HG03097 (cell line): Measurements from ENCODE around the gene TSEN15.

ENCODE experiments used
- ATAC-seq: cut with Tn5 transposase; IDR thresholded peaks from one replicate; pipeline ENCODE4 v1.9.1; 2021; ENCODE audit not compliant: unreplicated experiment, low FRiP score

The TSEN15 gene

DNA sequence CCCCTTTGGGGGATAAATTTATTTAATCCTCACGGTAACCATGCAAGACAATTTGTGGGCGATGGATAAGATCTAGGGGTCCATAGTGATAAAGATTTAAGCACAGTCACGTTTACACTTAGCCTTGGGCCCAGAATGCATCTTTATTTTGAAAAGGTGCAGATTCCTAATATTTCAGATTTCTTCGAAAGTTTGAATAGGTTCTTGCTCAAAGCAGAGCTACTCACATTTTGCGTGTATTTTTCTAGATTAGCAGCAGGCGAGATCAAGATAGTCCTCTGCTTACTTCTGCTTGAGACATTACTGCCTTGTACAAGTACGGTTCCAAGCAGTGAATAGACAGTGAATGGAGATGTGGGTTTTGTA is 647 bp downstream of the TSEN15 start:
- no peak for ATAC-seq

DNA sequence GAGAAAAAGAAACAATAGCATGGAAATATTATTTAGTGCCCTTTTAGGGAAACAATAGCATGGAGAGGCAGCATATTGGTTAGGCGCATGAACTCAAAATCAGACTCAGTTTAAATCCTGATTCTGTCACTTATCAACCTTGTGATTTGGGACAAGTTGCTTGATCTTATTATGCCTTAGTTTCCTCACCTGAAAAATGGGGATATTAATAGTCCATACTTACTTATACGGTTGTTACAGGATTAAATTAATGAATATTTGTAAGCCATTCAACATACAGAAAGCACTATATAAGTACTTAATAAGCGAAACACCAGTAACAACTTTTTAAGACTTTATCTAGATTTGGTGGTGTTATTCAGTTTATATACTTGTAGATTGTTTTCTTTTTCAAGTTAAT is 1.2 kb downstream of the TSEN15 start:
- ATAC-seq: no peak

DNA sequence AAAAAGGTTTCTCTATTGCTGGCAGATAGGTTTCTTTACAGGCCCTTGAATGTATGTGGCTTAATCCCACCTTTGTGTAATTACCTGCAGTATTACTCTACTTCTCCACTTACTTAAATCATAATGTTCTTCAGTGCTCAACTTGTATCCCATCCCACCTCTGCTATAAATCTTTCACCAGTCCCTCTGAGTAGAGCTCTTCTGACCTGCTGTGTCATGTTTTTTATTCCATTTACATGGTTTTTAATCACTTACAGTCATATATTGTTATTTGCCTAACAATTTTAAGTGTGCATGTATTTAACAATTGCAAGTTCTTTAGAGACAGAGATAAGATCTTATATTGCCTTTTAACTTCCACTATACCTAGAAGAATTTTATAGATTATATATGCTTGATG is 2.4 kb downstream of the TSEN15 start:
- no peak for ATAC-seq

DNA sequence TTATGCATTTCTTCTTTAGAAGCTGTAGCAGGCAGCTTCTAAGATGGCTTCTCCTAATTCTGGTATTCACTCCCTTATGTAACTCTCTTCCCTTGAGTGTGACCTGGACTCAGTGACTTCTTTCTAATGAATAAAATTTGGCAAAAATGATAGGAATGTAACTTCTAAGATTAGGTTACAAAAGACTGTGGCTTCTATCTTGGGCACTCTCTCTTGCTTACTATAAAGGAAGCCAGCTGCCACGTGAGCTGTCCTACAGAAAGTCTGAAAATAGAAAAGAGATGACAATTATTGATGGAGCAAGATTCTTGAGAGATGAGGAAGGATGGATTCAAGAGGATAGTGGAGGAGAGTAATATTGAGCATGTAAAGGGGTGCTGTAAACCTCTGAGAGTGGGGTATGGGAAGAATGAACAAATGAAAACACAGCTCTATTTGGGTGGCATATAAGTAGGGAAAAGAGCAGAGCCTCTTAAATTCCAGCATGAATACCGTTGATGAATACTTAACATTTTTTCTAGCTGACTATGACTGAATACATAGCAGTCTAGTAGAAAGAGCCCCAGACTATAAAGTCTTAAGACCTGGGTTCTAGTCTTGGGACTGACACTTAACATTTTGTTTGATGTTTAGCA is 5.5 kb downstream of the TSEN15 start:
- no peak for ATAC-seq

DNA sequence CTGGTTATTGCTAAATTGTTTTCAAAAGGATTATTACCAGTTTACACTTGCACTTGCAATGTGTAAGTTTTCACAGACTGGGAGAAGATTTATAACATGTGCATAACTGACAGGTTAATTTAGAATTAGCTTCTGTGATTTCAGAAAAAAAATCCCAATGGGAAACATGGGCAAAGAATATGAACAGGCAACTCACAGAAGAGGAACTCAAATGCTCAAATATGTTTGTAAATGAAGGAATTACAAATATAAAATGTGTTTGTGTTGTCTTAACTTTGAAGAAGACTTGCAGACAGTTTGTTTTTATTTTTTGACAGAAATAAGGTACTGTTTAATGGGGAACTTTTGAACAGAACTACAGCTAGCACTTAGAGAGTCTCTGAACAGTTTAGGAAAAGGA is 8.4 kb downstream of the TSEN15 start:
- ATAC-seq: no peak

DNA sequence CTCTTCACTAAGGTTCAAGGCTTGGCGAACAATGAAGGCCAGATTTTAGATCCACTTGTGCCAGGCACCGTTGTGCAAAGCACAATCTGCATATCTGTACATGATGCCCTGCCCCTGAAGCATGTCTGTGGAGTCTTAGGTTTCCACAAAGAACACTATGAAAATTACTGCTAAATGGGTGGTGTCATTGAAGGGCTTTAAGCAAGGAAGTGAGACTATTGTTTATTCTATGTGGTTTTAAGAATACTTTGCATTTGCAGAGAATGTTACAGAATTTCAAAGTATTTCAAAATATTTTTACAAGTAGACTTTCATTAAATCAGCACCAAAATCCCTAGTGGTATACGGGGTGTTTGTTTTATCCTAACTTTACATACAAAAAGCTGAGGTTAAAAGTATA is 8.8 kb downstream of the TSEN15 start:
- no peak for ATAC-seq

DNA sequence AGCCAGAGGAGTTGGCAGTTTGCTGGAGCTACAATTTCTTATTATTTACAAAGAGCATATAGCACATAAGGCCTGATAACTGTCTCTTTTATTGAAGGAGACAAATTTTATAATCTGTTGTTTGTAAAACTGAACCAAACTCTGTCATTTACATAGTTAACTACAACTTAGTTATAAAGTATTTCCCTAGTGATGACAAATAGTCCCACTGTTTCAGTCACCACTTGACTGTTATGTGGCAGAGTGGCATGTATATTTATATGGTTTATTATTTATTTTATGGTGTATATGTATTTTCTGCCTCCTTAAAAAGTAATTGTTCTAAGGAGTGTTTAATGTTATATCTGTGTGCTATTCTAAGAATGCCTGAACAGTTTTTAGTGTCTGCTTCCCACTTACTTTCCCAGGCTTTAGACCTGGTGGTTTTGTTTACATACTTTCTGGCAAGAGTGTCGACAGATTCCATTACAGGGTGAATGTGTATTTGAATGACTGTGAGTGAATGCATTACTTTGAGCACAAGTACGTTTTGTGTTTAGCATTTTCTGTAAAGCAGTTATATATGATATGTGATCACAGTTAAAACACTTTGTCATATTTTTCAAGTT is 10.0 kb downstream of the TSEN15 start:
- no peak for ATAC-seq

DNA sequence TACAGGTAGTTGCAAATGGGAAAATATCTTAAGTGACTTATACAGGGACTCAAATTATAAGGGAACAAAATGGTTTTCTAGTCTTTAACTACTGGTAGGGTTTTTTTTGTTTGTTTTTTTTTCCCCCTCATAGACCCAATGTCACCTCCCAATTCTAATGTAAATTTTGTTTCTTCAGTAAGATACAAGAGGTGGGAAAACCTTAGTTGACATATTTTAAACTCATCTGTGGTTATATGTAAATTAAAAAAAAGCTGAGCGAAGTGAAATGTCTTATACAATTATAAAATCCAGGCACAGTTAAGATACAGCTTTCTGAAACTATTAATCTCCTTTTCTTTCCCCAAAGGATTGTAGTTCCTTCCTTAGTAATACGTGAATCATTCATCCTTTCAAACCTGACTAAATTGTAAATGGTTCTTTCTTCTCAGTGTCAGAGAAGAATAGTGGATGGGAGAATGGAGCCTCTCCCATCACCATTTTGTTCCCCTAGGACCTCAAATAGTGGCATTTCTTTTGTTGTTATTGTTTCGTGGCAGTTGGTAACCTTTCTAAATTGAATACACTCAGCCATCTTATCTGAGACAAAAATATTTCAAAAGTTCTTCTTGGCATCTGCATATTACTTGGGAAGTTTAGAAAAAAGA is 11.2 kb downstream of the TSEN15 start:
- no peak for ATAC-seq

DNA sequence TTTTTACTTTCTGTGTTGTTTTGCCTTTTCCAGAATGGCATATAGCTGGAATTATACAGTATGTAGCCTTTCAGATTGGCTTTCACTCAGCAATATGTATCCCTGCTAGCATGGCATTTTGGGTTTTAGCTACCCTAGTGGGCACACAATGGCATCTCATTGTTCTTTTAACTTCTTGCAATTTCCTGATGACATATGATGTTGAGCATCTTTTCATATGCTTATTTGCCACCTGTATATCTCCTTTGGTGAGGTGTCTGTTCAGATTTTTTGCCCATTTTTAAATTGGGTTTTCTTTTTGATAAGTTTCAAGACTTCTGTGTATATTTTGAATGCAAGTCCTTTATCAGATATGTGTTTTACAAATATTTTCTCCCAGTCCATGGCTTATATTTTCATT is 14.0 kb downstream of the TSEN15 start:
- ATAC-seq: no peak

DNA sequence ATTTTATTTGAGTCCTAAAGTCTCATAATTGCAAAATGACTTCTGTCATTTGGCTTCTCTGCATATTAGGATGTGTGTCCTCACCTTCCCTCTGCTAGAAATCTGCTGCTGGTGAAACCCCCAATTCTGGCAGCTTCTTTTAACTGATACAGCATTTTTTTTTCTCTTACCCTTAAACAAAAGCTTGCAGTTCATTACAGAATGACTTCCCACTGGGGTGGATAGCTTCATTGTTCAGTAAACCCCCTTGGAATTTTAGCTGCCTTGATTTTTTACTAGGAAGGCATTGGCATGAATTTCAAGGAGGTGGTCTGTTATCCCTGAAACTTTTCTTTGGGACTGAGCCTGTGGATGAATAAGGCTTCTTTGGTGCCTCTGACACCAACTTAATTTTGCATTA is 16.8 kb downstream of the TSEN15 start:
- ATAC-seq: no peak

DNA sequence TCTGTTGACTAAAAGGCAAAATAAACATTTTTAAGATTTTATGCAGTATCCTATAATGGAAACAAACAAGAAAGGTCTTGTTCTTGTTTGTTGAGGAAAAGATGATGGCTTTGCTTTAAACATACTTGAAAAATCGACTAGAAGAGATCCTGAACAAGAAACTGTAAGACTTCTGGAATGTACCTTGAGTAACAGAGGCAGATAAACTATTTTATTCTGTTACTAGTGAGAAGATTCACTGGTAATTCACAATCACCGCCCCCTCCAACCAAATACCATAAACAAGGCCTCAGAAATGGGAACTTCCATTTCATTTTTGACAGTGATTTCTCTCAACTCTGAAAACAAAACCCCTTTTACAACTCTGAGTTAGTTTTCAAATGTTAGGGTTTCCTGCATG is 18.1 kb downstream of the TSEN15 start:
- ATAC-seq: no peak

DNA sequence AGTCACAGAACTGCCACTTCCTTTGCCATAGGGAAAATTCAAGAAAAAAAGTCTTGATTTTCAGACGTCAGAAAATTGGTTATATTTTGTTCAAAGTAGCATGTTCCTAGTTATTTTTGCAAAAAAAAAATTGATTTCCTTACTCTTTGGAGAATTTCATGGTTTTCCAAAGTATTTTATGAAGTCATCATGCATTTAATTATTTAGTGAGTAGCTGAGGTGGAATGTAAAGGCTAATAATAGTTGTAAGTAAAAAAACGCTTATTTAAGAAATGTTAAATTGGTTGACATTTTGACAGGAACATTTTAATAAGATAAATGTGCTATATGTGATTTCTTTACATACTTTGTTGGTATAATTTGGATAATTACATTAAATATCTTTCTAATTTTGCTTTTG is 20.8 kb downstream of the TSEN15 start:
- ATAC-seq: no peak

DNA sequence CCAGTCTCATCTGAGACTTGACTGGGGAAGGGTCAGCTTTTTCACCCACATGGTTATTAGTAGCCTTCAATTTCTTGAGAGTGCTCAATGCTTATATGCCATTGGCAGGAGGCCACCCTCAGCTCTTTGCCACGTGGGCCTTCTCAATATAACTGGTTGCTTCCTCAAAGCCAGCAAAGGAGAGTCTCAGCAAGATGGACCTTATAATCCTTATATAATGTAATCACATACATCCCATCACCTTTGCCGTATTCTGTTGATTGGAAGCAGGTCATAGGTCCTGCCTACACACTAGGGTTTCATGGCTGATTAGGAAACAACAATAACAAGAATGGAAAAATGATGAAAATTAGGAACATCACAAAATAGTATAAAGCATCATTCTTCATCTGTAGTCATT is 22.9 kb downstream of the TSEN15 start:
- no peak for ATAC-seq

DNA sequence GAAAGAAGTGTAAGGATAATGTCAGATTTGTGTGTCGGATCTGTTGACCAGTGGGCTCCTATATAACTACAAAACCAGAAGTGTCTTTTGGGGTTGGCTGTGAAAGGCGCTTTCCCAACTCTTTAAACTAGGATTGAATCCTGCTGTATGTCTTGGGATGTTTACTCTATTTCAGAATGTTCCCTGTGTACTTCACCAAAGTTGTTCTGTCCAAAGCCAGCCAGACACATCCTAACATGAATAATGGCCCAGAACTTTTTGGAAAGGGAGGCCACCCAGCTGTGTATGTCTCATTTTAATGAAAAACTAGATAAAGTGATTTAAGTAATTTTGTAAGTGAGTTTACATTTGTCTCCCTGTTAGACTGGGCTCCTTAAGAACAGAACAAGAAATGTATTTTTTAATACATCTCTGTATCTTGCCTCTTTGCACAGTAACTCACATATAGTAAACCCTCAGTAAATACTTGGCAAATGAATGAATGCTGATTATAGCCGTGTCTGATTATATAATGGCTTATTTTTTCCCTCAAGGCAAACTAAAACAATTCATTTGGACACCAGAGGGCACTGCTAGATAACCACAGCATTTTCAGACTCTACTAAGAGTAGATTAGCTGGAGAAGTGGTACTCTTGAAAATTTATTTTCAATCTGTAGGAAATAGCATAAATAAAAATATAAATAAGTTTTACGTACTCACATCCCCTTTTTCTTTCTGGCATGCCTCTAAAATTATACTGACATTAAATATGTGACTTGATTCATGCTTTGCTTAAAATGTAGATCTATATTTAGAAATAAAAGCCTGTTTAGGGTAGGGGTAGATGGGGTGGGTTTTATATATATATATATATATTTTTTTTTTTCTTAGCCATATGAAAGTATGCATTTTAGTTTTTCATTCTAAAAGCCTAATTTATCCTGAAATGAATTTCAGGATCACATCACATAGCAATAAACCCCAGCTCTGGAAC is 23.8 kb downstream of the TSEN15 start:
- ATAC-seq: no peak

DNA sequence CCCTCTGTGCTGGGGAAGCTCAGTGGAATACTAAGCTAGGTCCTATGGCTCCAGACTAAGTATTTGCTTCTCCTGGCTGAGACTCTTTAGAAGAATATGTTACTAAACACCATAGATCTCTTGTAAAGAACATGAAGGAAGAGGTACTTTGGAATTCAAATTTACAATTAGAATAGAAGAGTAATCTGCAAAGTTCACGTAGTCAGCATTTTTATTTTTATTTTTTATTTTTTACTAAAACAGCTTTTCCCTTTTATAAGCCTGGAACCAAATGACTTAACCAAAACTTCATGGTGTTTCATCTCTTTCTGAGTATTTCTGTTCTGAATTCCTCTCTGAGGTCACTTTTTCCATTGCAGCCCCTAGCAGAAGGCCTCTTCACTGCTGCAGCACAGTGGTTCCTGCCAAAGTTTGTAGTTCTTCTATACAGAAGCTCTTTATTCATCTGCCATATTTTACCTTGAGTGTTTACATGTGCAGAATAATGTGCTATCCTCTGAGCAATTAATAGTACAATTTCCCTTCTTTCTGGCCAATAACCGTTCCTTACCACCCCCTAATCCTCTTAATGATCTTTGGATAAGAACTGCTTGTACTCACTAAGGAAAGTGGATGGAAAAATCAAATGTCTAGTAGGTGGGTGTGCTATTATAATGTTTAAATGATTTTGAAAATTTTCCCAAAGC is 27.2 kb downstream of the TSEN15 start:
- no peak for ATAC-seq

DNA sequence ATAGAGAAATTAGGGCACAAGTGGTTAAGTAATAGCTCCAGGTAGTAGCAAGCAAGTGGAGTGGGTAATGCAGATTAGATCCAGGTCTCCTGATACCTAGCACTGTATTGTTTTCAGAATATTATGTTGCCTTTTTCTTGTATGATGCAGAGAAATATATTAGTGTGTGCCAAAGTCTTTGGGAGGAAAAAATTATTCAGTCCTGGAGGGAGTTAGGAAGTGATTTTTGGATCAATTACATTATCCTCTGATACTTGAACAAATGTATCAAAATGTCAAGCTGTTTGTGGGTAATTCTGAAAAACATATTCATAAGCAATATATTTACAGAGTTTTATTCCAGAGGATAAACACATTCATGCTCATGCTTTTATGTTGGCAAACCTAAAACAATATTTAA is 28.8 kb downstream of the TSEN15 start:
- ATAC-seq: no peak

DNA sequence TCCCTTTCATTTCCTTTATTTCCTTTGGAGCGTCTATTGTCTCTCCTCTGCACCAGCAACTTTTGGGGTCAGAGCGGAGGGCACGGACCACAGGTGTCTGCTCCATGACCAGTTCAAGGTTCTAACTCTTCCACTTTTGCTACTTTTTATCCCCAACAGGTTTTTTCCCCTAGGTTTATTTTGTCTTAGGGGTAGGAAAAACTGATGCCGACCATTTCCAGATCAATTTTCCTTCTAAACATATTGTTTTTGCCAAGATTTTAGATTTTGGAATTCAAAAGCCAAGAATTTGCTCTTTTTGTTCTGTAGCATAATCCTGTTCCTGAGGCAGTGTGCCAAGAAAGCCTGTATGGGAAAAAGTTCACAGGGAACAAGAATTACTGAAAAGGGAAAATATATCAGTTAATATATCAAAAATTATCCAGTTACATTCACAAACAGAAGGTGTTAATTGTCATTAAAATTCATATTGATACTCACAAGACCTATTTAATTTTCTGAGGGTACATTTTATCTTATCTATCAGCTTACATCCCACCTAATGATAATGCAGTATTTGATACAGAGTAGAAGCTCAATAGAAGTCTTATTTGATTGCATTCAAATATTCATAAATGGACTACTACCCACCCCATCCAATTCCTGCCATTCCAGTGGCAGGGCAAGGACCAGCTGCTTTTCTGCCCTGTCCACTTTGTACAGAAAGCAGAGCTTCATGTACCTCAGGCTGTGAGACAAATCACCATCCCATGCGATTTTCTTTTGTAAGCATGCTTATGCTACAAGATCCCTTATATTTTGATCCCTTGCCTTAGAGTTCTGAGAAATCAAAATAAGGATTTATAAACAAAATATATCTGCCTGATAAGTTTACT is 31.2 kb downstream of the TSEN15 start:
- ATAC-seq: no peak

DNA sequence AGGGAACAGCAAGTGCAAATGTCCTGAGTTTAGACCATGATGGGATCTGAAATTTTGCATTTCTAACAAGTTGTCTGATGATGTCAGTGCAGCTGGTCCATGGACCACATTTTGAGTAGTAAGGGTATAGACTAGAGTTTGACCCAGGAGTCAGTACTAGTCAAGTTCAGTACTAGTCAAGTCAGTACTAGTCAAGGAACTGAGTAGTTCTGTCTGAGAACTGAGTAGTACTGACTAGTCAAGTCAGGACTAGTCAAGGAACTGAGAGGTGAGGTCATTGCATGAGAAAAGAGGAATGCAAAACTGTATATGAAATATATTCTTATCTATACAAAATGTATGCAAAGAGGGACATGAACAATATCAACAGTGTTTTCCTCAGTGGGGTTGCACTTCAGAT is 34.1 kb downstream of the TSEN15 start:
- no peak for ATAC-seq

DNA sequence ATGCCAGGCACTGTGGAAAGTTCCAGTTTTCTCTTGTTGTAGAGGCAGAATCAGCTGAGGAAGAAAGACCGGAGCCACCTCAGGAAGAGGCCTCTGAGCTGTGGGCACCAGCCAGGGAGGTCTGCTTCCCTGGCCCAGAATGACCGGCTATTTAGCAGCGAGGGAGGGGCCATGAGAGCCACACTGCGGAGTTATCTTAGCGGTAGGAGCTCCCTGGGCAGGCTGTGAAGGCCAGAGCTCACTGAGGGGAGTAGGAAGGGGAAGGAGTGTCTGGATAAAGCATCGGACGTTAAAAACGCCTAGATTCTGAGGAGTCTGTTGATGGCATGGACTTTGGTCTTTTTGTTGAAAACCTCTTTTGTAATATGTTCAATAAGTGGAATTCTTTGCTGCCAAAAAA is 36.5 kb downstream of the TSEN15 start:
- ATAC-seq: no peak

DNA sequence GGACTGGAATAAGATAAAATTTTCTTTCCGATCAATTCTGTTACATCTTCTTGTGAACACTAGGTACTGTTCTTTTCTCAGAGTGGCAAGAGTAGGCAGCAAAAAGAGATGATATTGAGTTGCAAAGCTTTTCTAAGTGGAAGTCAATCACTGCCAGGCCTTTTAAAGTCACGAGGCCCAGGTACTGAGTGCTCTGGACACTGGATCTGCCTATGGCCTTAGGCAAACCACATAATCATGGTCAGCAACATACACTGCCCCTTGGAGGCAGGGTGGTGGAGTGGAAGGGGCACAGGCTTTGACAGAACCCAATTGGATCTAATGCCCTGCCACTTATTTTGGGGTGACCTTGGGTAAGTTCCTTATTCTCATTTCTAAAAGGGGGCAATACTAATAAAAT is 41.5 kb downstream of the TSEN15 start:
- ATAC-seq: no peak
